K562 (cell line): Measurements from ENCODE around the gene FOSL2. TPM values are rescaled to one million over a fixed set of nuclear protein-coding genes. Genes with fewer than 3 reads are reported as not detected.

Experiments
- ADNP ChIP-seq: fragments of 200-800 bp; sonication (Bioruptor generic); IDR thresholded peaks from 2 replicates; pipeline ENCODE4 v1.6.1; 2016; ENCODE audit warnings: missing genetic modification characterization, missing compliant biosample characterization
- CHD4 ChIP-seq: fragments of 200-600 bp; sonication (generic); IDR thresholded peaks from 3 replicates; pipeline ENCODE4 v1.6.1; 2012; ENCODE audit warnings: low read depth, mild to moderate bottlenecking, mixed read lengths, low read length, inconsistent platforms; ENCODE audit not compliant: insufficient read depth, insufficient replicate concordance, poor library complexity, severe bottlenecking
- CREBBP ChIP-seq: IDR thresholded peaks from one replicate; pipeline ENCODE4 v1.6.1; 2012; ENCODE audit warnings: low read depth, mild to moderate bottlenecking, control low read depth, inconsistent platforms, low read length
- MECOM ChIP-seq: fragments of 250-450 bp; sonication (Bioruptor Pico); IDR thresholded peaks from 2 replicates; pipeline ENCODE4 v1.8.0; 2022; ENCODE audit warnings: inconsistent platforms
- PTBP1 ChIP-seq: fragments of 200-400 bp; formaldehyde crosslinking; IDR thresholded peaks from 2 replicates; pipeline ENCODE4 v1.6.1; 2017; ENCODE audit warnings: low read depth, low read length
- RB1 ChIP-seq: fragments of 450-650 bp; IDR thresholded peaks from 2 replicates; pipeline ENCODE4 v1.6.1; 2017; ENCODE audit warnings: low read depth, mild to moderate bottlenecking
- SIRT6 ChIP-seq: IDR thresholded peaks from one replicate; pipeline ENCODE4 v1.6.1; 2012; ENCODE audit warnings: low read depth, mild to moderate bottlenecking, control low read depth, inconsistent platforms, low read length, moderate library complexity
- SIX5 ChIP-seq, 2 experiments: IDR thresholded peaks; 2 replicates each; pipeline ENCODE4 v1.6.1; 2011; ENCODE audit warnings: low read length in 2 of 2, borderline replicate concordance in 1 of 2, low read depth in 1 of 2, mild to moderate bottlenecking in 1 of 2, moderate library complexity in 1 of 2; ENCODE audit not compliant: insufficient read depth in 1 of 2
- TEAD1 ChIP-seq, 2 experiments: fragments of 450-650 bp in 1 of 2; sonication (generic) in 1 of 2; formaldehyde crosslinking; IDR thresholded peaks; 2 replicates each; pipeline versions ENCODE4 v1.4.0 to v1.8.0; 2020 to 2022; ENCODE audit warnings: mild to moderate bottlenecking in 2 of 2, missing genetic modification reagents in 1 of 2
- THRA ChIP-seq: fragments of 450-650 bp; IDR thresholded peaks from 2 replicates; pipeline ENCODE4 v1.6.1; 2017; ENCODE audit warnings: mild to moderate bottlenecking, moderate library complexity
- ZFP91 ChIP-seq: sonication (generic); formaldehyde crosslinking; IDR thresholded peaks from 2 replicates; pipeline ENCODE4 v1.8.0; 2022; ENCODE audit warnings: mild to moderate bottlenecking, missing genetic modification reagents
- ZNF197 ChIP-seq: fragments of 200-800 bp; sonication (Bioruptor generic); IDR thresholded peaks from 2 replicates; pipeline ENCODE4 v1.6.1; 2016; ENCODE audit warnings: low read depth, missing genetic modification characterization, missing compliant biosample characterization
- ZNF384 ChIP-seq: IDR thresholded peaks from 2 replicates; pipeline ENCODE4 v1.6.1; 2012; ENCODE audit warnings: low read depth, low read length, improper control_type of control experiment
- polyA plus RNA-seq, 8 experiments: library from polyadenylated mRNA; depleted of rRNA in 4 of 8; stranded (reverse) in 5 of 8; unstranded in 3 of 8; fragments of >200 nt; fragmentation: Nextera tagmentation in 2 of 8; fragmentation: Illumina TruSeq in 1 of 8; extraction: Ambion mirVana in 2 of 8; extraction: Trizol in 1 of 8; gene quantifications; 2 replicates each; pipeline versions ENCODE4 v1.2.1 to v1.2.3, GENCODE V29; 2011 to 2014; ENCODE audit warnings: inconsistent platforms in 1 of 8, missing spikeins in 1 of 8
- total RNA-seq, 7 experiments: library from RNA; depleted of rRNA in 6 of 7; stranded (reverse); fragments of >200 nt in 6 of 7; fragmentation: Illumina TruSeq in 2 of 7; extraction: Trizol in 2 of 7; gene quantifications; 2 replicates each; pipeline versions ENCODE4 v1.2.1 to v1.2.3, GENCODE V29; 2011 to 2021; ENCODE audit warnings: low replicate concordance in 1 of 7
- TF ChIP-seq, protein P1 (sequence below): IDR thresholded peaks from 2 replicates; pipeline ENCODE4 v1.6.1; 2011; ENCODE audit warnings: borderline replicate concordance, low read depth, mild to moderate bottlenecking, moderate library complexity, low read length; ENCODE audit not compliant: insufficient read depth, poor library complexity, severe bottlenecking
- TF ChIP-seq, protein P2 (sequence below), 2 experiments: IDR thresholded peaks; 2 replicates each; pipeline ENCODE4 v1.6.1; 2012; ENCODE audit warnings: improper control_type of control experiment in 2 of 2, low read depth in 2 of 2, low read length in 2 of 2, borderline replicate concordance in 1 of 2
- TF ChIP-seq, protein P3 (sequence below), 2 experiments: IDR thresholded peaks; 2 replicates each; pipeline ENCODE4 v1.6.1; 2011; ENCODE audit warnings: borderline replicate concordance in 1 of 2, control low read depth in 1 of 2, low read depth in 1 of 2, low read length in 1 of 2, mild to moderate bottlenecking in 1 of 2, mixed read lengths in 1 of 2, moderate library complexity in 1 of 2; ENCODE audit not compliant: insufficient read depth in 1 of 2, insufficient read length in 1 of 2, poor library complexity in 1 of 2, severe bottlenecking in 1 of 2; ENCODE audit errors: extremely low read depth in 1 of 2

Gene FOSL2
- total and polyA plus RNA-seq, 9 of the 15 experiments (the other 6 are each of a cell fraction or from before 2014, with no cell fraction given), result 0.04 to 2.9 (median 0.80) TPM

- peak; percentile 51; the same call in 1 of the 2 replicates for TF ChIP-seq ADNP (tag)
- TF ChIP-seq ZNF197, result 0 out of 2 replicates have a peak, but pooled peaks have one; percentile 68
- TF ChIP-seq ZNF384, result peak; percentile 37; the same call in 1 of the 2 replicates
- TF ChIP-seq, protein P1, sequence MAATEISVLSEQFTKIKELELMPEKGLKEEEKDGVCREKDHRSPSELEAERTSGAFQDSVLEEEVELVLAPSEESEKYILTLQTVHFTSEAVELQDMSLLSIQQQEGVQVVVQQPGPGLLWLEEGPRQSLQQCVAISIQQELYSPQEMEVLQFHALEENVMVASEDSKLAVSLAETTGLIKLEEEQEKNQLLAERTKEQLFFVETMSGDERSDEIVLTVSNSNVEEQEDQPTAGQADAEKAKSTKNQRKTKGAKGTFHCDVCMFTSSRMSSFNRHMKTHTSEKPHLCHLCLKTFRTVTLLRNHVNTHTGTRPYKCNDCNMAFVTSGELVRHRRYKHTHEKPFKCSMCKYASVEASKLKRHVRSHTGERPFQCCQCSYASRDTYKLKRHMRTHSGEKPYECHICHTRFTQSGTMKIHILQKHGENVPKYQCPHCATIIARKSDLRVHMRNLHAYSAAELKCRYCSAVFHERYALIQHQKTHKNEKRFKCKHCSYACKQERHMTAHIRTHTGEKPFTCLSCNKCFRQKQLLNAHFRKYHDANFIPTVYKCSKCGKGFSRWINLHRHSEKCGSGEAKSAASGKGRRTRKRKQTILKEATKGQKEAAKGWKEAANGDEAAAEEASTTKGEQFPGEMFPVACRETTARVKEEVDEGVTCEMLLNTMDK, result peak; percentile 2
- peak; percentile 12; the same call in 1 of the 2 replicates for TF ChIP-seq RB1
- TF ChIP-seq PTBP1, result 0 out of 2 replicates have a peak, but pooled peaks have one; percentile 2
- no peak for TF ChIP-seq ZFP91 (CRISPR knock-in tag)
- TF ChIP-seq MECOM (CRISPR knock-in tag), result no peak
- TF ChIP-seq, protein P2, sequence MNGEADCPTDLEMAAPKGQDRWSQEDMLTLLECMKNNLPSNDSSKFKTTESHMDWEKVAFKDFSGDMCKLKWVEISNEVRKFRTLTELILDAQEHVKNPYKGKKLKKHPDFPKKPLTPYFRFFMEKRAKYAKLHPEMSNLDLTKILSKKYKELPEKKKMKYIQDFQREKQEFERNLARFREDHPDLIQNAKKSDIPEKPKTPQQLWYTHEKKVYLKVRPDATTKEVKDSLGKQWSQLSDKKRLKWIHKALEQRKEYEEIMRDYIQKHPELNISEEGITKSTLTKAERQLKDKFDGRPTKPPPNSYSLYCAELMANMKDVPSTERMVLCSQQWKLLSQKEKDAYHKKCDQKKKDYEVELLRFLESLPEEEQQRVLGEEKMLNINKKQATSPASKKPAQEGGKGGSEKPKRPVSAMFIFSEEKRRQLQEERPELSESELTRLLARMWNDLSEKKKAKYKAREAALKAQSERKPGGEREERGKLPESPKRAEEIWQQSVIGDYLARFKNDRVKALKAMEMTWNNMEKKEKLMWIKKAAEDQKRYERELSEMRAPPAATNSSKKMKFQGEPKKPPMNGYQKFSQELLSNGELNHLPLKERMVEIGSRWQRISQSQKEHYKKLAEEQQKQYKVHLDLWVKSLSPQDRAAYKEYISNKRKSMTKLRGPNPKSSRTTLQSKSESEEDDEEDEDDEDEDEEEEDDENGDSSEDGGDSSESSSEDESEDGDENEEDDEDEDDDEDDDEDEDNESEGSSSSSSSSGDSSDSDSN (IDR thresholded peaks at IDR 0.05; ENCODE audit: borderline replicate concordance in 1 of 2, low read depth in 2 of 2, low read length in 2 of 2), result 0 out of 4 replicates have a peak, but pooled peaks of 1 of the 2 experiments have one; percentile 25
- no peak for TF ChIP-seq CREBBP
- TF ChIP-seq THRA, result no peak
- TF ChIP-seq SIX5 (IDR thresholded peaks at IDR 0.05; ENCODE audit: borderline replicate concordance in 1 of 2, insufficient read depth in 1 of 2, low read depth in 1 of 2, low read length in 2 of 2), result no peak
- peak; percentile 73 for TF ChIP-seq CHD4
- TF ChIP-seq SIRT6, result no peak
- TF ChIP-seq, protein P3, sequence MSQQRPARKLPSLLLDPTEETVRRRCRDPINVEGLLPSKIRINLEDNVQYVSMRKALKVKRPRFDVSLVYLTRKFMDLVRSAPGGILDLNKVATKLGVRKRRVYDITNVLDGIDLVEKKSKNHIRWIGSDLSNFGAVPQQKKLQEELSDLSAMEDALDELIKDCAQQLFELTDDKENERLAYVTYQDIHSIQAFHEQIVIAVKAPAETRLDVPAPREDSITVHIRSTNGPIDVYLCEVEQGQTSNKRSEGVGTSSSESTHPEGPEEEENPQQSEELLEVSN (IDR thresholded peaks at IDR 0.05; ENCODE audit: borderline replicate concordance in 1 of 2, extremely low read depth in 1 of 2, insufficient read depth in 1 of 2, insufficient read length in 1 of 2, low read depth in 1 of 2, low read length in 1 of 2, poor library complexity in 1 of 2, severe bottlenecking in 1 of 2), result peak in 1 of 2 experiments; percentile 30
- 0 out of 4 replicates have a peak, but pooled peaks of 1 of the 2 experiments have one; percentile 12 for TF ChIP-seq TEAD1 (CRISPR knock-in tag; IDR thresholded peaks at IDR 0.05)
- TF ChIP-seq, all 486 proteins: peak for 17
Measured at GRCh38 chr2:28391564-28392296, 928 bp upstream of the FOSL2 start (continued).
